Lower lobe of right lung (tissue), 2 donors: ENCODE data around the gene FBN1. TPM values are rescaled to one million over a fixed set of nuclear protein-coding genes. Genes with fewer than 3 reads are reported as not detected.

Source experiments
- ATAC-seq, 2 donors: fragments of 200-7000 bp; cut with Tn5 transposase; one replicate each; pipeline ENCODE4 v1.9.1; 2020 to 2022; ENCODE audit warnings: mild to moderate bottlenecking in 2 of 2, moderate library complexity in 2 of 2
- DNase-seq: peaks from one replicate; pipeline ENCODE4 v3.0.0-alpha.2; 2020
- H3K27ac ChIP-seq: fragments of 200-600 bp; one replicate; pipeline ENCODE4 v1.8.0; 2022
- H3K27me3 ChIP-seq: fragments of 200-600 bp; one replicate; pipeline ENCODE4 v1.8.0; 2022; ENCODE audit warnings: low read depth
- H3K36me3 ChIP-seq: fragments of 200-600 bp; one replicate; pipeline ENCODE4 v1.8.0; 2022; ENCODE audit warnings: mild to moderate bottlenecking
- H3K4me1 ChIP-seq: fragments of 200-600 bp; one replicate; pipeline ENCODE4 v1.8.0; 2022
- H3K4me3 ChIP-seq: fragments of 200-600 bp; one replicate; pipeline ENCODE4 v1.8.0; 2022; ENCODE audit warnings: mild to moderate bottlenecking
- H3K9me3 ChIP-seq: fragments of 200-600 bp; one replicate; pipeline ENCODE4 v1.8.0; 2022
- CTCF ChIP-seq: fragments of 200-600 bp; IDR thresholded peaks from one replicate; pipeline ENCODE4 v1.8.0; 2022; ENCODE audit warnings: antibody characterized with exemption, mild to moderate bottlenecking
- intact Hi-C: fragments of 100-400 bp; cut with DNase I; formaldehyde crosslinking; loops from one replicate; pipeline ENCODE4 v1.11.0; 2022
- total RNA-seq: library from RNA; stranded (reverse); fragmentation: NEBNext Ultra II Directional; extraction: Animal tissue kit (Norgen Biotek cat#: 25700); gene quantifications from one replicate; pipeline ENCODE4 v1.2.1, GENCODE V29; 2021
- donor health status: DM: no; HTN: yes; CAD: no; lungs with severe emphysema.

Gene FBN1
- total RNA-seq, 1 donor from 2014 or later: 75.3 TPM

GRCh38 chr15:48473667-48474066, 171.8 kb downstream of the FBN1 start:
- TF ChIP-seq CTCF: no peak
- no peaks in the 10 kb centered on the region for H3K9me3 ChIP-seq
- intact Hi-C loops: no loop called here
- H3K36me3 ChIP-seq: peaks cover 26% of the 10 kb centered on the region
- ATAC-seq (no peak), DNase-seq (no peak)
- no peak overlapping the region for H3K4me3 ChIP-seq
- H3K27ac ChIP-seq: no peak overlapping the region
- no peaks in the 10 kb centered on the region for H3K27me3 ChIP-seq
- peaks cover 5% of the 10 kb centered on the region for H3K4me1 ChIP-seq

DNA sequence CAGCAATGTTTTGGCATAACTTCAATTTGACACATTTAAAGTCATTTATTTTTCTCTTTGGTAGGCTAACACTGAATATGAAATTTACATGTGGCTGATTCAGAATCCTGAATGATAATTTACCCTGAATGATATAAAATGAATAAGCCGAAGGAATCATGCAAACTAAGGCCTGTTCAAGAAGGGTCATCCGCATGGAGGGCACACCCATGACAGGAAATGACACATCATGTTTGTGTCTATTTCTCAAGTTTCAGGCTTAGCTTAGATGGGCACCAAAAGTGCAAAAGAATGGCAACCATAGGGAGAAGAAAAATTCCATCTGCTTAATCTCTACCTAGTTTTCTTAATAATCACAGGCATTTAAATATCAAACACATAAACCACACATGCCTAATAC, 172.8 kb downstream of the FBN1 start:
- H3K27ac ChIP-seq: no peak overlapping the region
- H3K36me3 ChIP-seq: peaks cover 34% of the 10 kb centered on the region
- no peaks in the 10 kb centered on the region for H3K27me3 ChIP-seq
- no peak overlapping the region for H3K4me3 ChIP-seq
- no peaks in the 10 kb centered on the region for H3K9me3 ChIP-seq
- peaks cover 5% of the 10 kb centered on the region for H3K4me1 ChIP-seq
- intact Hi-C loops: no loop called here
- no peak for ATAC-seq
- DNase-seq: no peak
- TF ChIP-seq CTCF: no peak

- TF ChIP-seq CTCF: no peak
- H3K27ac ChIP-seq: no peak overlapping the region
- DNase-seq (no peak), ATAC-seq (no peak)
- intact Hi-C loops: no loop called here
- H3K27me3 ChIP-seq: no peaks in the 10 kb centered on the region
- peaks cover 44% of the 10 kb centered on the region for H3K36me3 ChIP-seq
- peaks cover 5% of the 10 kb centered on the region for H3K4me1 ChIP-seq
- no peak overlapping the region for H3K4me3 ChIP-seq
- no peaks in the 10 kb centered on the region for H3K9me3 ChIP-seq
Measured at GRCh38 chr15:48471073-48471472, 174.4 kb downstream of the FBN1 start.

GRCh38 chr15:48470096-48470495, 175.4 kb downstream of the FBN1 start:
- no peak for TF ChIP-seq CTCF
- intact Hi-C loops: no loop called here
- ATAC-seq (no peak), DNase-seq (no peak)
- Histone ChIP-seq H3K27me3 (no peaks in the 10 kb centered on the region), H3K4me3 (no peak overlapping the region), H3K9me3 (no peaks in the 10 kb centered on the region), H3K27ac (no peak overlapping the region), H3K36me3 (peaks cover 44% of the 10 kb centered on the region), H3K4me1 (peaks cover 5% of the 10 kb centered on the region)

DNA sequence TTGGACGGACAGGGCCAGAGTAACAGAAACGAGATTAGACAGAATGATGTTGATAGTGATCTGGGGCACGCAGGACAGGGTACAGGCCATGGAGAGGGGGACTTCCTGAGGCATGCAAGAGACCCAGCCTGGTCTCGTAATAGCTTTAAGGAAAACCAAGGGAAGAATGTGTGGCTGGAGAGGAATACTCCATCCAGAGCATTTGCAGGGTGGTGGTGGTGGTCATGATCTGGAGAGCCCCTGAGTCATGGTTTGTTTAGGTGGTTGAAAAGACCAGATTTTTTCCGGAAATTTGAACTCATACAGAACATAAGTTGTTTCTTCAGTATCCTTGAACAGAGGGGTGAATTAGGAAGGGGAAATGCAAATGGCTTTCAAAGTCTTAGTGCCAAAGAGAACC, 175.8 kb downstream of the FBN1 start:
- Histone ChIP-seq H3K9me3 (no peaks in the 10 kb centered on the region), H3K27me3 (no peaks in the 10 kb centered on the region), H3K4me1 (peaks cover 5% of the 10 kb centered on the region), H3K4me3 (no peak overlapping the region), H3K27ac (no peak overlapping the region), H3K36me3 (peaks cover 46% of the 10 kb centered on the region)
- intact Hi-C loops: no loop called here
- ATAC-seq (no peak), DNase-seq (no peak)
- TF ChIP-seq CTCF: no peak

DNA sequence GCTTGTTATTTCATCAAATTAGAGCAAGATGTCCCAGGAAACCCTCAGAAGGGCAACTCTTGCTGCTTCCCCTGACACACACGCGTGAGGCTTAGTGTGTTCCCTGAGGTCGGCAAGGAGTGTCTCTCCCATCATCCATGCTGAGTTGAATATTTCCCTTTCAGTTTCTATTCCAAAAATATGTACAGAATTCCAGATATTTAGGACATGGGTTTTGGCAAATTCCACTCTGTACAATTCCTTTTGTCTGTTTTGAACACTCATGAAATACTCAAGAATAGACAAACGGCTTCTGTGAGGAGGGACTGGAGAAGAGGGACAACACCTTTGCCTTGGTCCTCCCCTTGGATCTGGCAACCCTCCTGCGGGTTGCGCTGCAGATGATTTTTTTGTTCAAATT, 176.2 kb downstream of the FBN1 start:
- peaks cover 5% of the 10 kb centered on the region for H3K4me1 ChIP-seq
- H3K27me3 ChIP-seq: no peaks in the 10 kb centered on the region
- no peak overlapping the region for H3K27ac ChIP-seq
- ATAC-seq (no peak), DNase-seq (no peak)
- no peak overlapping the region for H3K4me3 ChIP-seq
- peaks cover 48% of the 10 kb centered on the region for H3K36me3 ChIP-seq
- intact Hi-C loops: no loop called here
- TF ChIP-seq CTCF: no peak
- H3K9me3 ChIP-seq: no peaks in the 10 kb centered on the region
